GM23248 (cell line): Measurements from ENCODE around the gene NDUFB3. TPM values are rescaled to one million over a fixed set of nuclear protein-coding genes. Genes with fewer than 3 reads are reported as not detected.
A peak's percentile ranks its signal among the peaks of the same experiment; 100 is the strongest.
"Not testable (repeated sequence)": the region's sequence is repeated elsewhere in the genome, so short reads cannot be mapped to it uniquely, and the experiment has no call there.

Experiments
- DNase-seq: peaks from one replicate; pipeline ENCODE4 v3.0.0-alpha.2; 2015
- H2AFZ ChIP-seq: fragments of 200-600 bp; sonication (generic); 2 replicates; pipeline ENCODE4 v1.6.1; 2016; ENCODE audit warnings: antibody characterized with exemption
- H3F3A ChIP-seq: fragments of 200-600 bp; sonication (generic); 2 replicates; pipeline ENCODE4 v1.6.1; 2016; ENCODE audit warnings: mild to moderate bottlenecking, antibody characterized with exemption, mixed run types; ENCODE audit not compliant: insufficient read depth
- H3K27ac ChIP-seq: fragments of 200-600 bp; sonication (generic); 2 replicates; pipeline ENCODE4 v1.5.1; 2016; ENCODE audit warnings: mild to moderate bottlenecking
- H3K27me3 ChIP-seq: fragments of 200-600 bp; sonication (generic); replicated peaks from 2 replicates; pipeline ENCODE4 v1.6.1; 2016; ENCODE audit warnings: mild to moderate bottlenecking; ENCODE audit not compliant: insufficient read depth
- H3K36me3 ChIP-seq: fragments of 200-600 bp; sonication (generic); 2 replicates; pipeline ENCODE4 v1.6.1; 2016; ENCODE audit warnings: low read depth, mild to moderate bottlenecking
- H3K4me1 ChIP-seq: fragments of 200-600 bp; sonication (generic); 2 replicates; pipeline ENCODE4 v1.6.1; 2016; ENCODE audit warnings: mild to moderate bottlenecking; ENCODE audit not compliant: insufficient read depth
- H3K4me2 ChIP-seq: fragments of 200-600 bp; sonication (generic); one replicate; pipeline ENCODE4 v1.6.1; 2016; ENCODE audit warnings: mild to moderate bottlenecking; ENCODE audit not compliant: unreplicated experiment
- H3K4me3 ChIP-seq: fragments of 200-600 bp; sonication (generic); 2 replicates; pipeline ENCODE4 v1.5.1; 2016; ENCODE audit warnings: mild to moderate bottlenecking
- H3K79me2 ChIP-seq: fragments of 200-600 bp; sonication (generic); 2 replicates; pipeline ENCODE4 v1.6.1; 2016; ENCODE audit warnings: mild to moderate bottlenecking; ENCODE audit not compliant: insufficient read depth
- H3K9ac ChIP-seq: fragments of 200-600 bp; sonication (generic); 2 replicates; pipeline ENCODE4 v1.6.1; 2016; ENCODE audit warnings: mild to moderate bottlenecking
- H3K9me2 ChIP-seq: fragments of 200-600 bp; sonication (generic); 2 replicates; pipeline ENCODE4 v1.6.1; 2016; ENCODE audit warnings: mixed run types, mild to moderate bottlenecking, moderate library complexity; ENCODE audit not compliant: insufficient read depth
- H3K9me3 ChIP-seq: fragments of 200-600 bp; sonication (generic); one replicate; pipeline ENCODE4 v1.6.1; 2017; ENCODE audit warnings: low read depth
- H4K20me1 ChIP-seq: fragments of 200-600 bp; sonication (generic); 2 replicates; pipeline ENCODE4 v1.6.0; 2016; ENCODE audit not compliant: insufficient read depth
- EZH2 ChIP-seq: fragments of 200-600 bp; sonication (generic); IDR thresholded peaks from 2 replicates; pipeline ENCODE4 v1.6.1; 2018; ENCODE audit warnings: antibody characterized with exemption, mild to moderate bottlenecking; ENCODE audit not compliant: insufficient read depth, poor library complexity, severe bottlenecking
- EZH2phosphoT487 ChIP-seq: fragments of 200-600 bp; sonication (generic); IDR thresholded peaks from 2 replicates; pipeline ENCODE4 v1.6.1; 2018; ENCODE audit warnings: antibody characterized with exemption, moderate library complexity, mild to moderate bottlenecking, low read depth; ENCODE audit not compliant: insufficient read depth
- WGBS, 2 experiments: methylation state at CpG; one replicate each; pipeline ENCODE4 v1.1.6; 2015 to 2017; ENCODE audit warnings: low lambda C conversion rate in 2 of 2, low coverage in 1 of 2; ENCODE audit errors: missing lambda C conversion rate in 2 of 2; 5-methylcytosine and 5-hydroxymethylcytosine counted together
- in situ Hi-C: fragments of 300-500 bp; cut with MboI; formaldehyde crosslinking; loops from 2 replicates; pipeline ENCODE4 v1.15.0; 2020
- polyA plus RNA-seq: library from polyadenylated mRNA; unstranded; fragments of >200 nt; fragmentation: Nextera tagmentation; extraction: Ambion mirVana; gene quantifications from 2 replicates; pipeline ENCODE4 v1.2.1, GENCODE V29; 2016
- total RNA-seq: library from RNA; depleted of rRNA; stranded (reverse); fragments of >200 nt; shearing (Covaris generic); gene quantifications from 2 replicates; pipeline ENCODE4 v1.2.3, GENCODE V29; 2014

Gene NDUFB3
- total and polyA plus RNA-seq, 2 experiments from 2014 or later: 31.0 to 262 TPM

DNA sequence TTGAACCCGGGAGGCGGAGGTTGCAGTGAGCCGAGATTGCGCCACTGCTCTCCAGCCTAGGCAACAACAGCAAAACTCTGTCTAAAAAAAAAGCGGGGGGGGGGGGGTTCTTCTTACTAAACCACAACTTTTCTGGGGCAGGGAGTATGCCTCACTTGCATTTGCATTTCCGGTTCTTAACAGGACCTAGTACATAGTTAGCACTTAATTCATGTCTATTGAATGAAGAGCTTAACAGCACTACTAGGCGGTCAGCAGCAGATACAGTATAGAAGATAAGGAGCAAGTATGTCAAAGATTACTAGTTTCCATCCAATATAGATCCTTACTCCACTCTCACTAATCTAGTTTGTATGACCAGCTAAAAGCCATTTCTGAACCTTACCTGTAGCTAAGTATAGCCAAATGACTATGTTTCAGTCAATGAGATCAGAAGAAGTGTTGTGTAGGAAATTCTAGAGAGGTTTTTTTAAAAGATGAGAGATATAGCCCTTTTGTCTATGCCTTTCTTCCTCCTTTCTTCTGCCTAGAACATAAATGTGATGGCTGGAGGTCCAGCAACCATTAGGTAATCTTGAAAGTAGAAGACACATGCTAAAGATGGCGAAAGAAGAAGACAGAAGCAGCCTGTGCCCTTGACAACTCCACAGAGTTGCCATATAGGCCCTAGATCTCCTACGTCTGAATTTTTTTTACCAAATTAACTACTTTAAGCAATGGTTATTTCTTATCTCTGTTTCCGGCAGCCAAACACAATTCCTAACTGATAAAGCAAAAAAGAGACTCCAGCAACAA is 11.6 kb upstream of the NDUFB3 start:
- no peak for DNase-seq
- H3K9ac ChIP-seq: no peak overlapping the region
- no peak overlapping the region for H2AFZ ChIP-seq
- no peak overlapping the region for H3K27ac ChIP-seq
- H3K4me3 ChIP-seq: no peak overlapping the region
- no peaks in the 10 kb centered on the region for H3K9me3 ChIP-seq
- H3F3A ChIP-seq: no peaks in the 10 kb centered on the region
- in situ Hi-C loops: no loop called here
- no peaks in the 10 kb centered on the region for H3K27me3 ChIP-seq
- H3K4me2 ChIP-seq: no peak overlapping the region
- H3K79me2 ChIP-seq: peaks cover 97% of the 10 kb centered on the region
- TF ChIP-seq EZH2phosphoT487 (no peak), EZH2 (no peak)
- peaks cover 12% of the 10 kb centered on the region; the same call in 1 of the 2 replicates for H3K4me1 ChIP-seq
- peaks cover 4% of the 10 kb centered on the region; the same call in 1 of the 2 replicates for H3K36me3 ChIP-seq
- H4K20me1 ChIP-seq: no peaks in the 10 kb centered on the region
- no peaks in the 10 kb centered on the region for H3K9me2 ChIP-seq
- 90 to 95% methylated on average over 10 of the region's 10 CpGs for WGBS, 2 experiments

DNA sequence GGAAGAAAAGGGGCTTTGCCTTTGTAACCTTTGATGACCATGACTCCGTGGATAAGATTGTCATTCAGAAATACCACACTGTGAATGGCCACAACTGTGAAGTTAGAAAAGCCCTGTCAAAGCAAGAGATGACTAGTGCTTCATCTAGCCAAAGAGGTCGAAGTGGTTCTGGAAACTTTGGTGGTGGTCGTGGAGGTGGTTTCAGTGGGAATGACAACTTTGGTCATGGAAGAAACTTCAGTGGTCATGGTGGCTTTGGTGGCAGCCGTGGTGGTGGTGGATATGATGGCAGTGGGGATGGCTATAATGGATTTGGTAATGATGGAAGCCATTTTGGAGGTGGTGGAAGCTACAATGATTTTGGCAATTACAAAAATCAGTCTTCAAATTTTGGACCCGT is 8.3 kb upstream of the NDUFB3 start:
- H3F3A ChIP-seq, H3K4me2 ChIP-seq, H3K9ac ChIP-seq, DNase-seq, H4K20me1 ChIP-seq, H3K9me2 ChIP-seq, H3K27me3 ChIP-seq, H2AFZ ChIP-seq, H3K27ac ChIP-seq, H3K36me3 ChIP-seq, in situ Hi-C loops, H3K4me3 ChIP-seq, H3K9me3 ChIP-seq: not testable (repeated sequence)
- Histone ChIP-seq H3K4me1 (peaks cover 11% of the 10 kb centered on the region), H3K79me2 (peaks cover 97% of the 10 kb centered on the region)
- 98% methylated on average over 5 of the region's 5 CpGs for WGBS, 2 experiments

DNA sequence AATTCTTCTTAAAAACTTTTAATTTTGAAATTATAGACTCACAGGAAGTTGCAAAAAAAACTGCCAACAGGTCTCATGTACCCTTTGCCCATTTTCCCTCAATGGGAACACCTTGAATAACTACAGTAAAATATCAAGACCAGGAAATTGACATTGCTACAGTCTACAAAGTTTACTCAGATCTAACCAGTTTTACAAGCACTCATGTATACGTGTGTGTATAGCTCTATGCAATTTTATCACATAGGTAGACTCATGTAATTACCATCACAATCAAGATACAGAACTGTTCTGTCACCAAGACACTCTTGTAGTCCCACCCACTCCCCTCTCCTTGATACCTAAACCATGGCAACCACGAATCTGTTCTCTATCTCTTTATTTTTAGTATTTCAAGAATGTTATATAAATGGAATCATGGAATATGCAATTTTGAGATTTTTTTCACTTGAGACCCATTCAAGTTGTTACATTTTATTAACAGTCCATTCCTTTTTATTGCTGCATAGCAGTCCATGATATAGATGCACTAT is 6.9 kb upstream of the NDUFB3 start:
- in situ Hi-C loops: no loop called here
- H3K9me3 ChIP-seq: no peaks in the 10 kb centered on the region

DNA sequence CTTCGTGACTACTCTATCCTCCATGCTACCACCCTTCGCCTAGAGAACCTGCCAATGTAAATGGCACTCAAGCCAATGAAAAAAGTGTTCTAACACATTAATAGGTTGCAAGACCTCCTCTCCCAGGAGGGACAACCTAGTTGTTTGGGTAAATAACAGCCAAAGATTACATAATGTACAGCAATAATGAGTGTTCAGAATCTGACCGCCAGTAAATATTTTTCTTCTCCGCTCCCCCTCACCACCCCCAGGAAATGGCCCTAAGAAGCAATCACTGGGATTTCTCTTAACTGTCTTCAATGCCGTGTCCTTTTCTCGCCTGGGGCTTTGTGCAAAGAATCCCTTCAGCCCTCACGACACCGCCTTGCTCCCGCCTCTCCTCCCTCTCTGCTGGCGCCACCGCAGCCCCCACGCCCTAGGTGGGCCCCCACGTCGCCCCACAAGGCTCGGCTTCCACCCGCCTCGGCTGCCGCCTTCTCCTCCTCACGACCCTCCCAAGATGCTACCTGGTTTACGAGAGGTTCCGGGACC is 788 bp upstream of the NDUFB3 start:
- no peak for TF ChIP-seq EZH2phosphoT487
- TF ChIP-seq EZH2: no peak
- peak; percentile 69 for DNase-seq
- H4K20me1 ChIP-seq: no peaks in the 10 kb centered on the region
- H3K27me3 ChIP-seq: no peaks in the 10 kb centered on the region
- peak overlapping the region; percentile 97 for H3K4me3 ChIP-seq
- peak overlapping the region; percentile 96 for H2AFZ ChIP-seq
- peak overlapping the region; percentile 71 for H3K27ac ChIP-seq
- H3K36me3 ChIP-seq: no peaks in the 10 kb centered on the region
- WGBS, 2 experiments: 1% methylated on average over 5 to 21 of the region's 21 CpGs
- H3K9me2 ChIP-seq: no peaks in the 10 kb centered on the region
- H3K79me2 ChIP-seq: peaks cover 100% of the 10 kb centered on the region
- no peaks in the 10 kb centered on the region for H3K9me3 ChIP-seq
- peaks cover 39% of the 10 kb centered on the region for H3K4me1 ChIP-seq
- peak overlapping the region; percentile 90 for H3K9ac ChIP-seq
- H3F3A ChIP-seq: no peaks in the 10 kb centered on the region
- in situ Hi-C loops: loop anchor here (10.0 kb wide), 1 partner anchor 104 kb away; no protein-coding TSS in a partner anchor
- H3K4me2 ChIP-seq: peak overlapping the region; percentile 97

More for the DNA sequence above, 6.9 kb upstream of the NDUFB3 start:
- Histone ChIP-seq H3K27ac (no peak overlapping the region), H2AFZ (no peak overlapping the region), H4K20me1 (no peaks in the 10 kb centered on the region), H3K4me1 (peaks cover 23% of the 10 kb centered on the region), H3K9ac (no peak overlapping the region), H3K36me3 (no peaks in the 10 kb centered on the region), H3K9me2 (no peaks in the 10 kb centered on the region), H3K27me3 (no peaks in the 10 kb centered on the region), H3K4me2 (no peak overlapping the region), H3K79me2 (peaks cover 97% of the 10 kb centered on the region), H3F3A (no peaks in the 10 kb centered on the region), H3K4me3 (no peak overlapping the region)
- TF ChIP-seq EZH2phosphoT487 (no peak), EZH2 (no peak)
- DNase-seq: no peak
- WGBS, 2 experiments: 91 to 95% methylated on average over 2 of the region's 2 CpGs
